Activated T-cell treated with anti-CD3 and anti-CD28 coated beads, Interleukin-2, amount 50 U/mL, for 1 hour (primary cell): ENCODE data around the gene METTL2B.
"Not testable (repeated sequence)": the region's sequence is repeated elsewhere in the genome, so short reads cannot be mapped to it uniquely, and the experiment has no call there.

Experiments
- DNase-seq: peaks from one replicate; pipeline ENCODE4 v3.0.0-alpha.2; 2020

Gene METTL2B

DNA sequence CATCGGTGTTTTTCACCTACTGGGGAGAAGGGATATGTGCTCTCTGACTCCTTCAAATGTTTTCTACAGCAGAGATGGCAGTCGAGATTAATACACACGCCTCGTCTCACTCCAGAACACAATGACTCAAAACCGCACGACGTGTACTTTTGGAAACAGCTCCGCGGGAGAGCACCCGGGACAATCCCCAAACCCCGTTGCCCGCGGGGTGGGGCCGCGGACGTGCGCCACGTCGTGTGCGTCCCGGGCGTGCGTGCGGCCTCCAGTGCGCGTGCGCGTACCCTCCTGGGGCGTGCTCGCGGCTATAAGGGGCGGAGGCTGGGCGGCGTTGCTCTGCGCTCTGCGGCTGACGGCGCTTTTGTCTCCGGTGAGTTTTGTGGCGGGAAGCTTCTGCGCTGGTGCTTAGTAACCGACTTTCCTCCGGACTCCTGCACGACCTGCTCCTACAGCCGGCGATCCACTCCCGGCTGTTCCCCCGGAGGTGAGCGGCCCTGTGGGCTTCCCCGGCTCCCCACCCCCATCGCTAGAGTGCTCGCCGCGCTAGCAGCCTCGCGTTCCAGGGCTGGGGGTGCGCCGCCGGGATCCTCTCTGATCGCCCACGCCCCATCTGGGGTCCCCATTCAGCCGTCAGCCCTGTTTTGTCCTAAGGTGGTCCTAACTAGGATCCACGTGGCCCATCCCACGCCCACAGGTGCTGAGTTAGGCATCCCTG, 20.8 kb upstream of the METTL2B start, which contains the start of gene HILPDA:
HILPDA (plus strand) TSS at position 336 of the 712 bp plus-strand sequence. CDS start 1,391 bp downstream, outside the sequence.
- peak; percentile 94 for DNase-seq

- DNase-seq = no peak
Observed at GRCh38 chr7:128456255-128456725, 20.3 kb upstream of the METTL2B start.

- DNase-seq = not testable (repeated sequence)
Observed at GRCh38 chr7:128457385-128457784, 19.2 kb upstream of the METTL2B start.

DNA sequence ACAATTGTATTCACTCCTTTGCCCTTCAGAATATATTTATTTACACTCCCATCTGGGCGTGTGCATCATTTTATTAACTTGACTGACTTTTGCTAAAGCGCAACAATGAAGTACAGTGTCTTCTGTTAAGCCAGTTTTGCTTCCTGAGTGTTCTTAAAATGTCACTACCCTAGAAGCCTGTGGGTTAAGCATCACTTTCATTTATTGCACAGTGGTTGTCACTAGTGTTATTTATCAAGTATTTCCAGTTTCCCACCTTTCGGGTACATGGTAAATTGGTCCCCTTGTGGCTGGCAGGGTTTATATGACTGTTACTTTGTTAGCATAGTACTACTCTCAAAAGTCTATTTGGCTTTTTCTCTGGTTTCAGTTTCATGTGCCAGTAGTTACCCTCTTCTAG, 17.6 kb upstream of the METTL2B start:
- DNase-seq = no peak

- peak; percentile 67 for DNase-seq
Observed at GRCh38 chr7:128459394-128459878, 17.1 kb upstream of the METTL2B start.

- no peak for DNase-seq
Observed at GRCh38 chr7:128462460-128462859, 14.1 kb upstream of the METTL2B start.

- DNase-seq = not testable (repeated sequence)
Observed at GRCh38 chr7:128463345-128463744, 13.2 kb upstream of the METTL2B start.

- DNase-seq = not testable (repeated sequence)
Observed at GRCh38 chr7:128463933-128464332, 12.6 kb upstream of the METTL2B start.

GRCh38 chr7:128466871-128467270, 9.7 kb upstream of the METTL2B start:
- DNase-seq = not testable (repeated sequence)

DNA sequence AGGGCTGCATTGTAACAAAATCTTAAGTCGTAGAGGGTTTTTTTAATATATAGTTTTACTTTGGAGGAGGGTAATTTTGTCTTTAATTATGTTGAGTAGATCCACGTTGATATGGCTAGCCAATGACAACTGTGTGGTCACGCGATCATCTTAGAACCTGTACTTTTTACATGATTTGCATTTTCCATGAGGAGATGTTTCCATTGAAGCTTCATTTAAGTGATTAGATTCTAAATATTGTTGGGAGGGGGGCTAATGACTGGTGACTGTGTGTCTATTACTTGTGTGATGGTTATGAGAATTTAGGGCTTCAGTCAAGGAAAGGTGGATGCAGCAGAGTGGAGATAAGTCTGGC, 765 bp downstream of the METTL2B start:
- DNase-seq = not testable (repeated sequence)

DNA sequence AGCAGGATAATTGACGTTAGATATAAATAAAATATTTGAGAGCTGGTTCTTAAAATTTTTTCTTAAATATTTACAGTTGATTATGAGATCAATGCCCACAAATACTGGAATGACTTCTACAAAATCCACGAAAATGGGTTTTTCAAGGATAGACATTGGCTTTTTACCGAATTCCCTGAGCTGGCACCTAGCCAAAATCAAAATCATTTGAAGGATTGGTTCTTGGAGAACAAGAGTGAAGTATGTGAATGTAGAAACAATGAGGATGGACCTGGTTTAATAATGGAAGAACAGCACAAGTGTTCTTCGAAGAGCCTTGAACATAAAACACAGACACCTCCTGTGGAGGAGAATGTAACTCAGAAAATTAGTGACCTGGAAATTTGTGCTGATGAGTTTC, 2.5 kb downstream of the METTL2B start:
- DNase-seq = not testable (repeated sequence)

GRCh38 chr7:128488134-128488533, 11.6 kb downstream of the METTL2B start:
- DNase-seq = not testable (repeated sequence)

GRCh38 chr7:128497405-128497804, 20.9 kb downstream of the METTL2B start:
- DNase-seq = no peak

DNA sequence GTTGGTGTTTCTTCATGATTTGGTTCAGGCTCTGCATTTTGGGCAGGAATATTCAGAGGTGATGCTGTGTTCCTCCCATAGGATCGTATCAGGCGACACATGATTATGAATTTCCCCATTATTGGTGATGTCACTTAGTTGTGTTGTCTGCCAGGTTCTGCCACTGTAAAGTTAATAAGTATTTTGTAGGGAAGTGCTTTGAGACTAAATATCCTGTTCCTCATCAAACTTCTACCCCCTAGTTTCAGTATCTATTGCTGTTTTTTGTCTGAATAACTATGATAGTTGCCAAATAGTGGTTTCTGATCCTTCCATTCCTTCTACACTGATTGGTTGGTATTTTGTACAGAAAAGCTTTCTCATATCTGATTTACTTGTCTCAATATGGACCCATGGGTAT, 28.9 kb downstream of the METTL2B start:
- not testable (repeated sequence) for DNase-seq

DNA sequence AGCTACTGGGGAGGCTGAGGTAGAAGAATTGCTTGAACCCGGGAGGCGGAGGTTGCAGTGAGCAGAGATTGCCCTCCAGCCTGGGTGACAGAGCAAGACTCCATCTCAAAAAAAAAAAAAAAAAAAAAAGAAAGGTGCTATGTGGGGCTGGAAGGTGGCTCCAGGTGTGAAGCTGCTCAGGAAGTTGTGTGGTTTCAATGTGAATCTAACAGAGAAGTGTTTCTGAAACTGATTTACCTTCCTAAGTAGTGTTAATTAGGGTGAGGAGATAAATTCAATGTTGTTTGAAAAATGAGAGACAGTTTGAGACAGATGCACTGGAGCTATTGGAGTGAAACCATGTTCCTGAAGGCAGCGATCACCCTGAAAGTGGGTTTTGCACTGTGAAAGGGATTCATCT, 30.3 kb downstream of the METTL2B start:
- DNase-seq = not testable (repeated sequence)

- not testable (repeated sequence) for DNase-seq
Observed at GRCh38 chr7:128507321-128507993, 30.9 kb downstream of the METTL2B start.

DNA sequence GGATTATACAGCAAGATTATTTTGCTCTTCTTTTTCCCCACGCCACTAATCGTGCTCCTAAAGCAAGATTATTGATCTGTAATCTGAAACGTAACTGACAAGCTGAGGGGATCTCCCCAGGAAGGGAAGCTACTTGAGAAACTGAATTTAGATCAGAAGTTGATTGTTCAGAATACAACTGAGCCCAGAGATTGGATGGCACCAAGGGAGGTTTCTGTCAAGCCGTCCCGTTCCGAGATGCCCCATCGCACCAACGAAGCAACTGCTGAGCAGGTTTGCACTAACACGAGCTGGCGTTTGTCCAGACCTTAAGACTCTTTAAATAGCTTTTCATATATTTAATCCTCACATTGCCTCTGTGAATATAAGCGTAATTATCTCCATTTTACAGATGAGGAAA, 35.1 kb downstream of the METTL2B start:
- not testable (repeated sequence) for DNase-seq

DNA sequence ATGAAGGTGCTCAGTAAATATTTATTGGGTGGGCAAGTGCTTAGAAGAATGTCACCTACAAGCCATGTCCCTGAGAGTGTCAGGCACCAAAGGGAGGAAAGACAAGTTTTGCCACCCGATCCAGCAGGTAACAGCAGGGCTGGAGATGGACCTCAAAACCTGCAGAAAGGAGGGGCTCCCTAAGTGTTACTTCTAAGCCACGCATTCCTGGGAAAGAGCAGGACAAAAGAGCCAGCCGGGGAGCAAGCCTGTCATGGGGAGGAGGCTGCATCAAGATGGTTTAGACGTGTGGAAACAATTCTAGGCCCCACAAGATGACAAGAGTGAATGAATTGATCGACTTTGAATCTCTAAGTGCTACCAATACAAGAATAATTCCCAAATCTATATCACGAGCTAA, 38.7 kb downstream of the METTL2B start:
- not testable (repeated sequence) for DNase-seq

DNA sequence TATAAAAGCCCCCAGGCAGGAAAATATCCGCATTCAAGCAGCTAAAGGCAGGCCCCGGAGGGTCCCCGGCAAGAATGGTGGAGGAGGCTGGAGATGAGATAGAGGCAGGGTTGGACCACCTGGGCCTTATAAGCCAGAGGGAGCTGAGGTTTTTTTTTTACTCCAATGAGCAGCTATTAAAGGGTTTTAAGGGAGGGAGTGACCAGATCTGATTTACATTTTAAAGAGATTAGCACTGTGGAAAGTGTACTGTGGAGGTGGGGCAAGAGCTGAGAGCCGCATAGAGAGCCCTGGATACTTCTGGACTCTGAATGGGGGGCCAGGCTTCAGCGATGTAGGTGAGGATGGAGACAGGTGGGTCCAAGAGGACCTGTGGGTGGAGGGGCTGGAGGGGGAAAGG, 40.5 kb downstream of the METTL2B start:
- not testable (repeated sequence) for DNase-seq

DNA sequence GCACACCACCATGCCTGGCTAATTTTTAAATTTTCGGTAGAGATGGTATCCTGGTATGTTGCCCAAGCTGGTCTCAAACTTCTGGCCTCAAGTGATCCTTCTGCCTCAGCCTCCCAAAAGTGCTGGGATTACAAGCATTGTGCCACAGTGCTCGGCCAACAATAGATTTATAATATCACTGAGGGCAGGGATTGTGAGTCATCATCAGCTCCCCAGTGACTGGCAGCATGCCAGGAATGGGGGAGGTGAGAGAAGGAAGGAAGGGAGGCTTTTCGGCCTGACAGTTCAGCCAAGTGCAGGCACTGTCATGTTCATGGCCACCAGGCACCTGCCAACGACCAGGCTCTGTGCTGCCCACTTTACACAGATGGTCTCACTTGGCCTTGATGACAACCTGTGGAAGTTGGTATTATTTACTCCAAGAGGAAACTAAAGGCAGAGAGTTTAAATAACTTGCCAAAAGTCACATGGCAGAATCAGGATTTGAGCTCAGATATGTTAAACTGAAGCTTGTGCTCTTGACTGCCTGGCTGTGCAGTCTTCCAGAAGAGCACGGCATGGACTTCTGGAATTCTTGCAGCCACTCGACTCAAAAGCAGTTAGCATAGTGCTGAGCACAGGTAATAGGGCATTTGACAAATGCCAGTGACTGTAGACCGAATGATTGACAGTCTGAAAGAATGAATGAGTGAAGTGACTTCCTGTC, 46.8 kb downstream of the METTL2B start:
- peak; percentile 78 for DNase-seq

GRCh38 chr7:128523932-128524524, 47.5 kb downstream of the METTL2B start:
- DNase-seq = not testable (repeated sequence)

GRCh38 chr7:128525584-128525983, 49.0 kb downstream of the METTL2B start:
- DNase-seq = not testable (repeated sequence)

GRCh38 chr7:128526062-128526466, 49.5 kb downstream of the METTL2B start:
- DNase-seq = not testable (repeated sequence)
